ENCODE measurements around the gene MYO5B. TPM values are rescaled to one million over a fixed set of nuclear protein-coding genes. Genes with fewer than 3 reads are reported as not detected.

MYO5B gene
- total and polyA plus RNA-seq, 4 donors: 5.4 to 23.4 (median 11.4) TPM

- Histone ChIP-seq H3K9ac (ENCODE audit: low read depth in 1 of 2, low read length in 2 of 2) (no peak overlapping the region), H3K4me3 (ENCODE audit: low read depth in 1 of 3, low read length in 3 of 3) (no peak overlapping the region), H3K36me3 (ENCODE audit: control insufficient read depth in 4 of 4, insufficient read depth in 3 of 4, low read depth in 1 of 4, low read length in 3 of 4) (no peaks in the 10 kb centered on the region), H3K4me1 (ENCODE audit: control insufficient read depth in 4 of 4, insufficient read depth in 4 of 4, low read length in 3 of 4) (no peaks in the 10 kb centered on the region), H3K9me3 (ENCODE audit: control insufficient read depth in 4 of 4, low read length in 3 of 4) (no peaks in the 10 kb centered on the region), H3K27me3 (ENCODE audit: control insufficient read depth in 4 of 4, insufficient read depth in 4 of 4, low read length in 3 of 4) (no peaks in the 10 kb centered on the region), H3K27ac (ENCODE audit: low read depth in 1 of 2, low read length in 2 of 2) (no peak overlapping the region)
- TF ChIP-seq NR2F2 (IDR thresholded peaks at IDR 0.05) (no peak), SP1 (IDR thresholded peaks at IDR 0.05) (no peak), FOXA1 (IDR thresholded peaks at IDR 0.05) (no peak), CTCF (IDR thresholded peaks at IDR 0.05; ENCODE audit: low read depth, low read length, missing input control) (no peak), HNF4A (conservative IDR thresholded peaks at IDR 0.05) (no peak), YY1 (IDR thresholded peaks at IDR 0.05) (no peak), JUND (IDR thresholded peaks at IDR 0.05) (no peak), TAF1 (conservative IDR thresholded peaks at IDR 0.05) (no peak), RXRA (IDR thresholded peaks at IDR 0.05) (no peak)
- WGBS: 91% methylated on average over 2 of the region's 2 CpGs
- no peak for DNase-seq (ENCODE audit: low spot score)
These were observed 51.1 kb downstream of the MYO5B start for GRCh38 chr18:50143886-50144285.

- Histone ChIP-seq H3K36me3 (ENCODE audit: control insufficient read depth in 4 of 4, insufficient read depth in 3 of 4, low read depth in 1 of 4, low read length in 3 of 4) (no peaks in the 10 kb centered on the region), H3K9ac (ENCODE audit: low read depth in 1 of 2, low read length in 2 of 2) (no peak overlapping the region), H3K27ac (ENCODE audit: low read depth in 1 of 2, low read length in 2 of 2) (no peak overlapping the region), H3K27me3 (ENCODE audit: control insufficient read depth in 4 of 4, insufficient read depth in 4 of 4, low read length in 3 of 4) (no peaks in the 10 kb centered on the region), H3K9me3 (ENCODE audit: control insufficient read depth in 4 of 4, low read length in 3 of 4) (no peaks in the 10 kb centered on the region), H3K4me1 (ENCODE audit: control insufficient read depth in 4 of 4, insufficient read depth in 4 of 4, low read length in 3 of 4) (no peaks in the 10 kb centered on the region), H3K4me3 (ENCODE audit: low read depth in 1 of 3, low read length in 3 of 3) (no peak overlapping the region)
- 90% methylated on average over 3 of the region's 3 CpGs for WGBS
- DNase-seq (ENCODE audit: low spot score): no peak
- TF ChIP-seq ZBTB33 (IDR thresholded peaks at IDR 0.05) (no peak), EGR1 (IDR thresholded peaks at IDR 0.05; ENCODE audit: low read depth in 2 of 2) (no peak), NR2F2 (IDR thresholded peaks at IDR 0.05) (no peak), REST (IDR thresholded peaks at IDR 0.05) (no peak), FOXA1 (IDR thresholded peaks at IDR 0.05) (no peak), HNF4G (IDR thresholded peaks at IDR 0.05) (no peak), RXRA (IDR thresholded peaks at IDR 0.05) (no peak), MAX (IDR thresholded peaks at IDR 0.05) (no peak), SP1 (IDR thresholded peaks at IDR 0.05) (no peak), FOXA2 (IDR thresholded peaks at IDR 0.05) (no peak), RAD21 (IDR thresholded peaks at IDR 0.05) (no peak), HNF4A (conservative IDR thresholded peaks at IDR 0.05) (no peak), JUND (IDR thresholded peaks at IDR 0.05) (no peak), GABPA (IDR thresholded peaks at IDR 0.05 in 1 of 2, conservative IDR thresholded peaks at IDR 0.05 in 1 of 2) (no peak), TAF1 (conservative IDR thresholded peaks at IDR 0.05) (no peak), ATF3 (IDR thresholded peaks at IDR 0.05) (no peak), CTCF (IDR thresholded peaks at IDR 0.05; ENCODE audit: low read depth, low read length, missing input control) (no peak), YY1 (IDR thresholded peaks at IDR 0.05) (no peak)
These were observed 51.7 kb downstream of the MYO5B start for GRCh38 chr18:50143294-50143693.

Data from liver (tissue), 9 donors.